Nephron progenitor cell (in vitro differentiated cells): ENCODE data around the gene PDZD8.

ENCODE experiments used
- DNase-seq: peaks from one replicate; pipeline ENCODE4 v3.0.0; 2021
- H3K27ac Mint-ChIP-seq: 2 replicates; pipeline ENCODE4 v1.8.0; 2021; ENCODE audit warnings: mild to moderate bottlenecking, moderate library complexity, mixed read lengths
- H3K27me3 Mint-ChIP-seq: 2 replicates; pipeline ENCODE4 v1.8.0; 2021; ENCODE audit warnings: mild to moderate bottlenecking, low read depth, mixed read lengths; ENCODE audit not compliant: poor library complexity
- H3K36me3 Mint-ChIP-seq: 2 replicates; pipeline ENCODE4 v1.8.0; 2021; ENCODE audit warnings: low read depth, mixed read lengths
- H3K4me1 Mint-ChIP-seq: 2 replicates; pipeline ENCODE4 v1.8.0; 2021; ENCODE audit warnings: mixed read lengths
- H3K4me3 Mint-ChIP-seq: 2 replicates; pipeline ENCODE4 v1.8.0; 2021; ENCODE audit warnings: mild to moderate bottlenecking, moderate library complexity, mixed read lengths
- H3K9me3 Mint-ChIP-seq: 2 replicates; pipeline ENCODE4 v1.8.0; 2021; ENCODE audit warnings: mild to moderate bottlenecking, moderate library complexity, mixed read lengths
- TF ChIP-seq, protein P1 (sequence below): fragments of 200-600 bp; sonication (generic); IDR thresholded peaks from 2 replicates; pipeline ENCODE4 v1.5.0; 2021; ENCODE audit warnings: antibody characterized with exemption

The PDZD8 gene

DNA sequence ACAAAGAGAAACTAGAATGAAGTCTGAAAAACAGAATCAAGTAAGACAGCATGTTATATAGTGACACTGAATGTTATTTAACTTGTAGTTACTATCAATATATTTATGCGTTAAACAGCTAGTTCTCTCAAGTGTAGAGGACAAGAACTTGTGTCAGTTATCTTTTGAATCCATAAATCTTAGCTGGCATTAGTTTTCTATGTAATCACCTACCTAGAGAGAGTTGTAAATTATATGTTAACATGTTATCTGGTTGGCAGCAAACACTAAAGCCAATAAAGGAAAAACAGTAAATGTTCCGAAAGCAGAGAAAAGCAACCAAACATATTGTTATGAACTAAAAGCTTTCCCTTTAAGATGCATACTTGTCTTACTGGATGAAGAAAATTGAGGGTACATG is 97.6 kb downstream of the PDZD8 start:
- TF ChIP-seq, protein P1, sequence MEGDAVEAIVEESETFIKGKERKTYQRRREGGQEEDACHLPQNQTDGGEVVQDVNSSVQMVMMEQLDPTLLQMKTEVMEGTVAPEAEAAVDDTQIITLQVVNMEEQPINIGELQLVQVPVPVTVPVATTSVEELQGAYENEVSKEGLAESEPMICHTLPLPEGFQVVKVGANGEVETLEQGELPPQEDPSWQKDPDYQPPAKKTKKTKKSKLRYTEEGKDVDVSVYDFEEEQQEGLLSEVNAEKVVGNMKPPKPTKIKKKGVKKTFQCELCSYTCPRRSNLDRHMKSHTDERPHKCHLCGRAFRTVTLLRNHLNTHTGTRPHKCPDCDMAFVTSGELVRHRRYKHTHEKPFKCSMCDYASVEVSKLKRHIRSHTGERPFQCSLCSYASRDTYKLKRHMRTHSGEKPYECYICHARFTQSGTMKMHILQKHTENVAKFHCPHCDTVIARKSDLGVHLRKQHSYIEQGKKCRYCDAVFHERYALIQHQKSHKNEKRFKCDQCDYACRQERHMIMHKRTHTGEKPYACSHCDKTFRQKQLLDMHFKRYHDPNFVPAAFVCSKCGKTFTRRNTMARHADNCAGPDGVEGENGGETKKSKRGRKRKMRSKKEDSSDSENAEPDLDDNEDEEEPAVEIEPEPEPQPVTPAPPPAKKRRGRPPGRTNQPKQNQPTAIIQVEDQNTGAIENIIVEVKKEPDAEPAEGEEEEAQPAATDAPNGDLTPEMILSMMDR: no peak
- Mint-ChIP-seq H3K27ac (no peak overlapping the region), H3K4me1 (peaks cover 5% of the 10 kb centered on the region), H3K36me3 (no peaks in the 10 kb centered on the region), H3K4me3 (no peak overlapping the region), H3K9me3 (no peaks in the 10 kb centered on the region), H3K27me3 (peaks cover 4% of the 10 kb centered on the region)
- no peak for DNase-seq

DNA sequence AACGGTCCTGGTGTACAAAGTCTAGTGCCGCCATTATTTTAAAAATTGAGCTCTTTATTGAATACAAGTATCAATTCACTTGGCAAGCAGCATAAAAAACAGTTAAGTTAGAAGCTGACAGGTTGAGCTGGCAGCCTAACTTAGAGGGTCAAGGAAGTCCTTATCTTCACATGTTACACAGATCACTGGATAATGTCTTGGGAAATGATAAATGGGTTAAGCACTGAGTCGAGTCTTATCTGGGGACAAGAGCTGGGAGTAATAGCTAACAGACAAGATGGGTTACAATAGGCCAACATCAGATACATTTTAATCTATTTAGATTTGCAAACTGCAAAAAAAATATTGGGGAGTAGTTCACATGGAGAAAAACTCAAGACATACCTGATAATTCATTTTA is 100.1 kb downstream of the PDZD8 start:
- no peak for DNase-seq
- TF ChIP-seq, protein P1: no peak
- no peak overlapping the region for H3K4me3 Mint-ChIP-seq
- H3K36me3 Mint-ChIP-seq: no peaks in the 10 kb centered on the region
- no peak overlapping the region for H3K27ac Mint-ChIP-seq
- peaks cover 12% of the 10 kb centered on the region for H3K4me1 Mint-ChIP-seq
- peaks cover 4% of the 10 kb centered on the region for H3K27me3 Mint-ChIP-seq
- no peaks in the 10 kb centered on the region for H3K9me3 Mint-ChIP-seq

DNA sequence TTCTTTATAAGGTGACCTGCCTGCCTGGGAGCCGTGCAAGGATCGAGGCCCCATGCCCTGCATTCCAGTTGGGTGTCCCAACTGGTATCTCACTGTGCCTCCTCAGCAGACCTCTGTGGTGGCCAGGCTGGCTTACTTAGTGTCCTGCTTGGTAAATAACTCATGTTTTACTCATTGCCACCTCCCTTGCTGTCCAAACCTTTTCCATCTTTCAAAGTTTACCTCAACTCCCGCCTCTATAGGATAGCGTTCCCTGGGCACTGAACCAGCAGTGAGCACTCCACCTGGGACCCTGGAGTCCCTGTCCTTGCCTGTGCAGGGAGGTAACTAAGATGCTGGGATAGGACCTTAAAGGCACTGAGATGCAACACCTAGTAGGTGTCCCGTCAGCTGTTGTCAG is 100.7 kb downstream of the PDZD8 start:
- no peak for DNase-seq
- Mint-ChIP-seq H3K9me3 (no peaks in the 10 kb centered on the region), H3K4me1 (peaks cover 12% of the 10 kb centered on the region), H3K27me3 (peaks cover 6% of the 10 kb centered on the region), H3K36me3 (no peaks in the 10 kb centered on the region), H3K27ac (no peak overlapping the region), H3K4me3 (no peak overlapping the region)
- TF ChIP-seq, protein P1: no peak

DNA sequence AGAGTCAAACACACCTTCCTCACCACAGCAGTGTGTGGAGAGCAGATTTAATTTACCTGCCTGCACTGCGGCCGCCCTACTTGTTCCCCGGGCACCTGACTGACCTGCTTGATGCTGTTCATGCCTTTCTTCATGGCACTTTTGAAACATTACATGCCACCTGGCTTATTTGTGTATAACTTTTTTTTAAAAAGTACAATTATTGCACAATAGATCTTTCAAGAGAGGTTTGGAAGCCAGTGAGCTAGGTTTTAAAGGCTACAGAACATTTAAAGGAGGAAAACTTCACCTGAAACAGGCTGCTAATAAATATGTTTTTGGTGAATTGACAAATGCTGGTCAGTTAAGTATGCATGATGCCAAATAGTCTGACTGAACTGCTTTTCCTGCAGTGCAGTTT is 101.3 kb downstream of the PDZD8 start:
- Mint-ChIP-seq H3K36me3 (no peaks in the 10 kb centered on the region), H3K4me1 (peaks cover 12% of the 10 kb centered on the region), H3K4me3 (no peak overlapping the region), H3K27ac (no peak overlapping the region), H3K9me3 (no peaks in the 10 kb centered on the region), H3K27me3 (peaks cover 6% of the 10 kb centered on the region)
- DNase-seq: no peak
- TF ChIP-seq, protein P1: no peak

DNA sequence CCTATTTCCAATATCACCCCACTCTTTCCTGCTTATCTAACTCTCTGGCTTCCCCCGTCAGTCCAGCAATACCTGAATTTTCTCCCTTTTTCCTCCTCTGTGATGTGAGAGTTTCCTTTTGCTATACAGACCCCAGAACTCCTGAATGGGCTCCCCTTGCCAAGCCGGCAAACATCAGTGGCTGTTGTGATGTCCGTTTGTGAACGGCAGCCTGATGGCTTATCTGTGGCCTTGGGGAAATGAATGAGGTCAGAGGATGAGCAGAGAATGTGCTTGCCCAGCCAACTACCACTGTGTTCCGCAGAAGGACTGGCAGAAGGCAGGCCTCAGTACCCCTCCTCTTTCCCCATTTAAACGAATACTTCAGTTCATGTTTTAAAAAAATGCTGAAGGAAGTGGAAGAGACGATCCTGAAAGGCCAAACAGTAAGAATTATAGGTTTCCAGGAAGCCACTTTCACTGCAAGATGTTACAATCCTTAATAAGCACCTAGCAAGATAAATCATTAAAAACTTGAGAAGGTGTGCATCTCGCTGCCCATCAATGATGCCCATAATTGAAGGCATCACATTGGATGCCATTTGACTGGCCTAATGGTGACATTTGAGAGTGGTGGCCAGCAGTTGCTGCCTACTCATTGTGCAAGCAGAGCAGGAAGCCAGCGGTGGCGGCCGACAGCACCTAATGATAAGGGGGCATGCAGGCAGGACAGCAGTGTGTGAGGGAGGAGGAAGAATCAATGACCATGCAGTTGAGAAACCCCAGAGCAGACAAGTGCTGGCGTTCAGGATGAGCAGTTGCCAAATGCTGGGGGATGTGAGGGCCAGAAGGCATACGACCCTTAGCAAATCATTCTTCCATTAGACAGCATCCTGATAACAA is 102.8 kb downstream of the PDZD8 start:
- TF ChIP-seq, protein P1: no peak
- Mint-ChIP-seq H3K36me3 (no peaks in the 10 kb centered on the region), H3K27me3 (peaks cover 10% of the 10 kb centered on the region), H3K4me1 (peaks cover 12% of the 10 kb centered on the region), H3K27ac (peak overlapping the region; percentile 82), H3K9me3 (no peaks in the 10 kb centered on the region), H3K4me3 (no peak overlapping the region)
- DNase-seq: no peak

DNA sequence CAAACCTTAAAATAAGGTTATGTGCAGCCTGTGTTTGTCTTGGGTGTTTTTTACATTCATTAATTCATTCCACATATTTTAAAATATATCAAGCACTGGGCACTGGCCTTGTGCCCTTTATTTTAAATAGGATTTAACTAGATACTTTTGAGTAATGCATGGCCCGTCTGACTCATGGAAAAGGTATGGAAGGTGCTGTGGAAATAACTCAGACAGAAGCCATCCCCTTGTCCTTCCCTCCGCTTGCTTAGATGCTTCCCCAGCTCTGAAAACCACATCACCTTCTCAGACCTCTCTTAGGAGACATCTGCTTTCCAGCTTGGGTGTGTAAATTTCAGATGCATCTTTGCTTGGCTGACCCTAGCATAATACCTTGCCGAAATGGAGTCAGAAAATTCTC is 103.8 kb downstream of the PDZD8 start:
- H3K27me3 Mint-ChIP-seq: peaks cover 10% of the 10 kb centered on the region

More for the DNA sequence above, 103.8 kb downstream of the PDZD8 start:
- no peak for DNase-seq
- Mint-ChIP-seq H3K27ac (no peak overlapping the region), H3K4me1 (peaks cover 12% of the 10 kb centered on the region), H3K4me3 (no peak overlapping the region), H3K9me3 (no peaks in the 10 kb centered on the region), H3K36me3 (no peaks in the 10 kb centered on the region)
- TF ChIP-seq, protein P1: no peak
